Stimulated activated CD8-positive, alpha-beta memory T cell treated with anti-CD3 and anti-CD28 coated beads, Interleukin-2, amount 100 ng/mL, for 48 hours (primary cell): ENCODE data around the gene FAM124A.

ENCODE experiments used
- DNase-seq, 2 donors: peaks; one replicate each; pipeline ENCODE4 v3.0.0-alpha.2; 2020; ENCODE audit warnings: low read depth in 2 of 2

The FAM124A gene

GRCh38 chr13:51308781-51309180 is 86.6 kb downstream of the FAM124A start:
- DNase-seq, result no peak

- no peak for DNase-seq
Observed at GRCh38 chr13:51311231-51311630, 89.0 kb downstream of the FAM124A start.

- DNase-seq, result no peak
Observed at GRCh38 chr13:51311957-51312520, 89.8 kb downstream of the FAM124A start.

GRCh38 chr13:51313619-51314018 is 91.4 kb downstream of the FAM124A start:
- no peak for DNase-seq

GRCh38 chr13:51317262-51317661 is 95.1 kb downstream of the FAM124A start:
- DNase-seq, result no peak

- no peak for DNase-seq
Observed at GRCh38 chr13:51318015-51318414, 95.8 kb downstream of the FAM124A start.

- no peak for DNase-seq
Observed at GRCh38 chr13:51318876-51319275, 96.7 kb downstream of the FAM124A start.

GRCh38 chr13:51321836-51322235 is 99.6 kb downstream of the FAM124A start:
- no peak for DNase-seq

- no peak for DNase-seq
Observed at GRCh38 chr13:51322826-51323225, 100.6 kb downstream of the FAM124A start.

GRCh38 chr13:51323824-51324511 is 101.8 kb downstream of the FAM124A start:
- DNase-seq, result no peak

GRCh38 chr13:51324714-51325420 is 102.7 kb downstream of the FAM124A start:
- DNase-seq, result no peak

GRCh38 chr13:51325837-51326236 is 103.6 kb downstream of the FAM124A start:
- no peak for DNase-seq

- no peak for DNase-seq
Observed at GRCh38 chr13:51326777-51327176, 104.6 kb downstream of the FAM124A start.

GRCh38 chr13:51327961-51328360 is 105.8 kb downstream of the FAM124A start:
- no peak for DNase-seq

GRCh38 chr13:51328488-51328887 is 106.3 kb downstream of the FAM124A start:
- DNase-seq, result no peak

- no peak for DNase-seq
Observed at GRCh38 chr13:51329606-51330005, 107.4 kb downstream of the FAM124A start.

GRCh38 chr13:51330791-51331190 is 108.6 kb downstream of the FAM124A start:
- no peak for DNase-seq

GRCh38 chr13:51331354-51331861 is 109.2 kb downstream of the FAM124A start:
- DNase-seq, result peak in 1 of 2 donors; percentile 3

GRCh38 chr13:51332566-51333361 is 110.6 kb downstream of the FAM124A start:
- no peak for DNase-seq

- DNase-seq, result no peak
Observed at GRCh38 chr13:51333421-51333820, 111.2 kb downstream of the FAM124A start.

- no peak for DNase-seq
Observed at GRCh38 chr13:51333826-51334225, 111.6 kb downstream of the FAM124A start.
